Epithelial cell of proximal tubule (primary cell): ENCODE results near the gene TMEM88. TPM values are rescaled to one million over a fixed set of nuclear protein-coding genes. Genes with fewer than 3 reads are reported as not detected.

Experiments used
- DNase-seq: peaks from one replicate; pipeline ENCODE4 v3.0.0-alpha.2; 2011; ENCODE audit warnings: low read depth
- H3K4me3 ChIP-seq: 2 replicates; pipeline ENCODE4 v1.5.1; 2011; ENCODE audit warnings: low read depth, mild to moderate bottlenecking, low read length
- total RNA-seq: library from RNA; depleted of rRNA; stranded (reverse); fragments of >200 nt; gene quantifications from 2 replicates; pipeline ENCODE4 v1.2.3, GENCODE V29; 2015
- TF ChIP-seq, protein P1 (sequence below): conservative IDR thresholded peaks from 2 replicates; pipeline ENCODE4 v1.5.1; 2012; ENCODE audit warnings: low read depth, mild to moderate bottlenecking, low read length

Gene TMEM88
- total RNA-seq, 1 donor from 2014 or later, result 7.3 TPM

- TF ChIP-seq, protein P1, sequence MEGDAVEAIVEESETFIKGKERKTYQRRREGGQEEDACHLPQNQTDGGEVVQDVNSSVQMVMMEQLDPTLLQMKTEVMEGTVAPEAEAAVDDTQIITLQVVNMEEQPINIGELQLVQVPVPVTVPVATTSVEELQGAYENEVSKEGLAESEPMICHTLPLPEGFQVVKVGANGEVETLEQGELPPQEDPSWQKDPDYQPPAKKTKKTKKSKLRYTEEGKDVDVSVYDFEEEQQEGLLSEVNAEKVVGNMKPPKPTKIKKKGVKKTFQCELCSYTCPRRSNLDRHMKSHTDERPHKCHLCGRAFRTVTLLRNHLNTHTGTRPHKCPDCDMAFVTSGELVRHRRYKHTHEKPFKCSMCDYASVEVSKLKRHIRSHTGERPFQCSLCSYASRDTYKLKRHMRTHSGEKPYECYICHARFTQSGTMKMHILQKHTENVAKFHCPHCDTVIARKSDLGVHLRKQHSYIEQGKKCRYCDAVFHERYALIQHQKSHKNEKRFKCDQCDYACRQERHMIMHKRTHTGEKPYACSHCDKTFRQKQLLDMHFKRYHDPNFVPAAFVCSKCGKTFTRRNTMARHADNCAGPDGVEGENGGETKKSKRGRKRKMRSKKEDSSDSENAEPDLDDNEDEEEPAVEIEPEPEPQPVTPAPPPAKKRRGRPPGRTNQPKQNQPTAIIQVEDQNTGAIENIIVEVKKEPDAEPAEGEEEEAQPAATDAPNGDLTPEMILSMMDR, result no peak
- H3K4me3 ChIP-seq, result peak overlapping the region; percentile 70
- DNase-seq, result no peak
These were observed 9.4 kb upstream of the TMEM88 start for GRCh38 chr17:7845359-7846062.

DNA sequence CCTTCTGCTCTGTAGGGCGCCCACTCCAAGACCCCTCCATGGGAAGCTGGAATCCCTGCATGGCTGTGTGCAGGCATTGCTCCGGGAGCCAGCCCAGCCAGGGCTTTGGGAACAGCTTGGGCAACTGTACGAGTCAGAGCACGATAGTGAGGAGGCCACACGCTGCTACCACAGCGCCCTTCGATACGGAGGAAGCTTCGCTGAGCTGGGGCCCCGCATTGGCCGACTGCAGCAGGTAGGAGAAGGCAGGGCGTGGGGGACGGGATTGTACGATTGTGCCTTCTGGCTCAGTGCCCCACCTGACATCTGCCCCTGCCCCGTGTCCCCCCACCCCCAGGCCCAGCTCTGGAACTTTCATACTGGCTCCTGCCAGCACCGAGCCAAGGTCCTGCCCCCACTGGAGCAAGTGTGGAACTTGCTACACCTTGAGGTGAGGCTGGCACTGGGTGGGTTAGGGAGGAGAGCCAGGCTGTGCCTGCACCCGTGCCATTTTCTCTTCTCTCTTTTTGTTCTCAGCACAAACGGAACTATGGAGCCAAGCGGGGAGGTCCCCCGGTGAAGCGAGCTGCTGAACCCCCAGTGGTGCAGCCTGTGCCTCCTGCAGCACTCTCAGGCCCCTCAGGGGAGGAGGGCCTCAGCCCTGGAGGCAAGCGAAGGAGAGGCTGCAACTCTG, 8.7 kb upstream of the TMEM88 start:
- no peak overlapping the region for H3K4me3 ChIP-seq
- TF ChIP-seq, protein P1, result no peak

DNA sequence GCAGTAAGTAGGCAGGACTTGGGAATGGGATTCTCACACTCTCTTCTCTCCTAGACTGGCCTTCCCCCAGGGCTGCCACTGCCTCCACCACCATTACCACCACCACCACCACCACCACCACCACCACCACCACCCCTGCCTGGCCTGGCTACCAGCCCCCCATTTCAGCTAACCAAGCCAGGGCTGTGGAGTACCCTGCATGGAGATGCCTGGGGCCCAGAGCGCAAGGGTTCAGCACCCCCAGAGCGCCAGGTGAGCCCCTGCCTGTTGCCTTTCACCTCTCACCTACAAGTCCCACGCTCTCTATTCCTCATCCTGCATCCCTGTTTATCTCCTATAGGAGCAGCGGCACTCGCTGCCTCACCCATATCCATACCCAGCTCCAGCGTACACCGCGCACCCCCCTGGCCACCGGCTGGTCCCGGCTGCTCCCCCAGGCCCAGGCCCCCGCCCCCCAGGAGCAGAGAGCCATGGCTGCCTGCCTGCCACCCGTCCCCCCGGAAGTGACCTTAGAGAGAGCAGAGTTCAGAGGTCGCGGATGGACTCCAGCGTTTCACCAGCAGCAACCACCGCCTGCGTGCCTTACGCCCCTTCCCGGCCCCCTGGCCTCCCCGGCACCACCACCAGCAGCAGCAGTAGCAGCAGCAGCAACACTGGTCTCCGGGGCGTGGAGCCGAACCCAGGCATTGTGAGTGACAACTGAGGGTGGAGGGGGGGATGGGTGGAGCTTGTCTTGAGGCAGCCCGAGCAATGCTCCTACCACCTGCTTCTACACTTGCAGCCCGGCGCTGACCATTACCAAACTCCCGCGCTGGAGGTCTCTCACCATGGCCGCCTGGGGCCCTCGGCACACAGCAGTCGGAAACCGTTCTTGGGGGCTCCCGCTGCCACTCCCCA, 7.9 kb upstream of the TMEM88 start:
- TF ChIP-seq, protein P1, result no peak
- H3K4me3 ChIP-seq, result no peak overlapping the region
- DNase-seq, result no peak

More for the DNA sequence above, 8.7 kb upstream of the TMEM88 start:
- DNase-seq, result no peak

DNA sequence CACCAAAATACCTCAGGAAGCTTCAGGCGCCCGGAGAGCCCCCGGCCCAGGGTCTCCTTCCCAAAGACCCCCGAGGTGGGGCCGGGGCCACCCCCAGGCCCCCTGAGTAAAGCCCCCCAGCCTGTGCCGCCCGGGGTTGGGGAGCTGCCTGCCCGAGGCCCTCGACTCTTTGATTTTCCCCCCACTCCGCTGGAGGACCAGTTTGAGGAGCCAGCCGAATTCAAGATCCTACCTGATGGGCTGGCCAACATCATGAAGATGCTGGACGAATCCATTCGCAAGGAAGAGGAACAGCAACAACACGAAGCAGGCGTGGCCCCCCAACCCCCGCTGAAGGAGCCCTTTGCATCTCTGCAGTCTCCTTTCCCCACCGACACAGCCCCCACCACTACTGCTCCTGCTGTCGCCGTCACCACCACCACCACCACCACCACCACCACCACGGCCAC, 6.7 kb upstream of the TMEM88 start:
- H3K4me3 ChIP-seq, result no peak overlapping the region
- TF ChIP-seq, protein P1, result no peak
- no peak for DNase-seq

GRCh38 chr17:7848739-7849129, 6.1 kb upstream of the TMEM88 start:
- TF ChIP-seq, protein P1, result no peak
- DNase-seq, result no peak
- no peak overlapping the region for H3K4me3 ChIP-seq

DNA sequence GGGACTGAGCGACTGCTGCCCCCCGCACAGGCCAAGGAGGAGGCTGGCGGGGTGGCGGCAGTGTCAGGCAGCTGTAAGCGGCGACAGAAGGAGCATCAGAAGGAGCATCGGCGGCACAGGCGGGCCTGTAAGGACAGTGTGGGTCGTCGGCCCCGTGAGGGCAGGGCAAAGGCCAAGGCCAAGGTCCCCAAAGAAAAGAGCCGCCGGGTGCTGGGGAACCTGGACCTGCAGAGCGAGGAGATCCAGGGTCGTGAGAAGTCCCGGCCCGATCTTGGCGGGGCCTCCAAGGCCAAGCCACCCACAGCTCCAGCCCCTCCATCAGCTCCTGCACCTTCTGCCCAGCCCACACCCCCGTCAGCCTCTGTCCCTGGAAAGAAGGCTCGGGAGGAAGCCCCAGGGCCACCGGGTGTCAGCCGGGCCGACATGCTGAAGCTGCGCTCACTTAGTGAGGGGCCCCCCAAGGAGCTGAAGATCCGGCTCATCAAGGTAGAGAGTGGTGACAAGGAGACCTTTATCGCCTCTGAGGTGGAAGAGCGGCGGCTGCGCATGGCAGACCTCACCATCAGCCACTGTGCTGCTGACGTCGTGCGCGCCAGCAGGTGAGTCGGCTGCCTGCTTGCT, 5.6 kb upstream of the TMEM88 start:
- H3K4me3 ChIP-seq, result no peak overlapping the region
- no peak for DNase-seq
- TF ChIP-seq, protein P1, result no peak
